ENCODE results near the gene HLA-DOA. TPM values are rescaled to one million over a fixed set of nuclear protein-coding genes. Genes with fewer than 3 reads are reported as not detected.

HLA-DOA gene
- total and polyA plus RNA-seq, 4 donors: 0.69 to 3.0 (median 1.6) TPM

- H3K36me3 ChIP-seq (ENCODE audit: control insufficient read depth in 4 of 4, insufficient read depth in 3 of 4, low read depth in 1 of 4, low read length in 3 of 4): no peaks in the 10 kb centered on the region
- H3K4me1 ChIP-seq (ENCODE audit: control insufficient read depth in 4 of 4, insufficient read depth in 4 of 4, low read length in 3 of 4): peaks cover 0 to 6% (median 2%) of the 10 kb centered on the region in 4 donors
- TF ChIP-seq NR2F2 (IDR thresholded peaks at IDR 0.05) (no peak), GABPA (IDR thresholded peaks at IDR 0.05 in 1 of 2, conservative IDR thresholded peaks at IDR 0.05 in 1 of 2) (no peak), SP1 (IDR thresholded peaks at IDR 0.05) (no peak), HNF4G (IDR thresholded peaks at IDR 0.05) (no peak)
- TF ChIP-seq, protein P1, sequence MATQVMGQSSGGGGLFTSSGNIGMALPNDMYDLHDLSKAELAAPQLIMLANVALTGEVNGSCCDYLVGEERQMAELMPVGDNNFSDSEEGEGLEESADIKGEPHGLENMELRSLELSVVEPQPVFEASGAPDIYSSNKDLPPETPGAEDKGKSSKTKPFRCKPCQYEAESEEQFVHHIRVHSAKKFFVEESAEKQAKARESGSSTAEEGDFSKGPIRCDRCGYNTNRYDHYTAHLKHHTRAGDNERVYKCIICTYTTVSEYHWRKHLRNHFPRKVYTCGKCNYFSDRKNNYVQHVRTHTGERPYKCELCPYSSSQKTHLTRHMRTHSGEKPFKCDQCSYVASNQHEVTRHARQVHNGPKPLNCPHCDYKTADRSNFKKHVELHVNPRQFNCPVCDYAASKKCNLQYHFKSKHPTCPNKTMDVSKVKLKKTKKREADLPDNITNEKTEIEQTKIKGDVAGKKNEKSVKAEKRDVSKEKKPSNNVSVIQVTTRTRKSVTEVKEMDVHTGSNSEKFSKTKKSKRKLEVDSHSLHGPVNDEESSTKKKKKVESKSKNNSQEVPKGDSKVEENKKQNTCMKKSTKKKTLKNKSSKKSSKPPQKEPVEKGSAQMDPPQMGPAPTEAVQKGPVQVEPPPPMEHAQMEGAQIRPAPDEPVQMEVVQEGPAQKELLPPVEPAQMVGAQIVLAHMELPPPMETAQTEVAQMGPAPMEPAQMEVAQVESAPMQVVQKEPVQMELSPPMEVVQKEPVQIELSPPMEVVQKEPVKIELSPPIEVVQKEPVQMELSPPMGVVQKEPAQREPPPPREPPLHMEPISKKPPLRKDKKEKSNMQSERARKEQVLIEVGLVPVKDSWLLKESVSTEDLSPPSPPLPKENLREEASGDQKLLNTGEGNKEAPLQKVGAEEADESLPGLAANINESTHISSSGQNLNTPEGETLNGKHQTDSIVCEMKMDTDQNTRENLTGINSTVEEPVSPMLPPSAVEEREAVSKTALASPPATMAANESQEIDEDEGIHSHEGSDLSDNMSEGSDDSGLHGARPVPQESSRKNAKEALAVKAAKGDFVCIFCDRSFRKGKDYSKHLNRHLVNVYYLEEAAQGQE (IDR thresholded peaks at IDR 0.05): no peak
- WGBS: 75% methylated on average over 6 of the region's 6 CpGs
- no peaks in the 10 kb centered on the region for H3K27me3 ChIP-seq (ENCODE audit: control insufficient read depth in 4 of 4, insufficient read depth in 4 of 4, low read length in 3 of 4)
- no peak overlapping the region for H3K9ac ChIP-seq (ENCODE audit: low read depth in 1 of 2, low read length in 2 of 2)
- H3K4me3 ChIP-seq (ENCODE audit: low read depth in 1 of 3, low read length in 3 of 3): no peak overlapping the region
- H3K27ac ChIP-seq (ENCODE audit: low read depth in 1 of 2, low read length in 2 of 2): no peak overlapping the region
- H3K9me3 ChIP-seq (ENCODE audit: control insufficient read depth in 4 of 4, low read length in 3 of 4): no peaks in the 10 kb centered on the region
- no peak for DNase-seq (ENCODE audit: low spot score)
Measured at GRCh38 chr6:33050014-33050810, 40.8 kb upstream of the HLA-DOA start.

DNA sequence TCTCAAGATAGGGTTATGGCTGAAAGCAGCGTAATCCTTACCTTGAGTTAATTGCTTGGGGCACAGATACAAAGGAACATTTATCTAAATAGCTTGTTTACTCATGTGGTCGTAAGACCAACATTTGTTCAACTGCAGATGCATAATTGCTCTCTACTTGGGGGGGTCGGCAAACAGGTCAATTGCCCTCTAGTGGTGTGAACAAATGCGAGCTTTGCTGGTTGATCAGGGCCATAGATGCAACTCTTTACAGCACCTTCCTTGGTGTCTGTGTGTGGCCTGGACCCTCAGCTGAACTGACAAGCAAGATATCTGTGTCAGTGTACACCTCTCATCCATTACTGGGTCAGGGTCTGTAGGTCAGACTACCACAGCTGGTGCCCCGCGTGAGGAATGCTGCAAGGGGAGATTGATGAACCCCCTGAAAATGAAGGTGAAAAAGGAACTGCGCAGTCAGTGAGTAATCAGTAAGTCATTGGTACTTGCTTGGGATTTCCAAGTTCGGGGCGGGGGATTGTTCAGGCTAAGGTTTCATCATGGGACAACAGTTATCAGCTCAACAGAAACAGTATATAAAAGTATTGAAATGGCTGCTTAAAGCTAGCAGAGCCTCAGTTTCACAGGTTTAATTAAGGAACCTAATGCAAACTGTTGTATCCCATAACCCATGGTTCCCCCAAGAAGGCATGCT, 40.1 kb upstream of the HLA-DOA start:
- no peak overlapping the region for H3K9ac ChIP-seq (ENCODE audit: low read depth in 1 of 2, low read length in 2 of 2)
- H3K36me3 ChIP-seq (ENCODE audit: control insufficient read depth in 4 of 4, insufficient read depth in 3 of 4, low read depth in 1 of 4, low read length in 3 of 4): no peaks in the 10 kb centered on the region
- H3K27ac ChIP-seq (ENCODE audit: low read depth in 1 of 2, low read length in 2 of 2): no peak overlapping the region
- peaks cover 0 to 6% (median 2%) of the 10 kb centered on the region in 4 donors for H3K4me1 ChIP-seq (ENCODE audit: control insufficient read depth in 4 of 4, insufficient read depth in 4 of 4, low read length in 3 of 4)
- H3K4me3 ChIP-seq (ENCODE audit: low read depth in 1 of 3, low read length in 3 of 3): no peak overlapping the region
- DNase-seq (ENCODE audit: low spot score): no peak
- no peaks in the 10 kb centered on the region for H3K9me3 ChIP-seq (ENCODE audit: control insufficient read depth in 4 of 4, low read length in 3 of 4)
- 73% methylated on average over 9 of the region's 9 CpGs for WGBS
- H3K27me3 ChIP-seq (ENCODE audit: control insufficient read depth in 4 of 4, insufficient read depth in 4 of 4, low read length in 3 of 4): no peaks in the 10 kb centered on the region
- TF ChIP-seq, protein P2, sequence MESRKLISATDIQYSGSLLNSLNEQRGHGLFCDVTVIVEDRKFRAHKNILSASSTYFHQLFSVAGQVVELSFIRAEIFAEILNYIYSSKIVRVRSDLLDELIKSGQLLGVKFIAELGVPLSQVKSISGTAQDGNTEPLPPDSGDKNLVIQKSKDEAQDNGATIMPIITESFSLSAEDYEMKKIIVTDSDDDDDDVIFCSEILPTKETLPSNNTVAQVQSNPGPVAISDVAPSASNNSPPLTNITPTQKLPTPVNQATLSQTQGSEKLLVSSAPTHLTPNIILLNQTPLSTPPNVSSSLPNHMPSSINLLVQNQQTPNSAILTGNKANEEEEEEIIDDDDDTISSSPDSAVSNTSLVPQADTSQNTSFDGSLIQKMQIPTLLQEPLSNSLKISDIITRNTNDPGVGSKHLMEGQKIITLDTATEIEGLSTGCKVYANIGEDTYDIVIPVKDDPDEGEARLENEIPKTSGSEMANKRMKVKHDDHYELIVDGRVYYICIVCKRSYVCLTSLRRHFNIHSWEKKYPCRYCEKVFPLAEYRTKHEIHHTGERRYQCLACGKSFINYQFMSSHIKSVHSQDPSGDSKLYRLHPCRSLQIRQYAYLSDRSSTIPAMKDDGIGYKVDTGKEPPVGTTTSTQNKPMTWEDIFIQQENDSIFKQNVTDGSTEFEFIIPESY (IDR thresholded peaks at IDR 0.05): no peak
- no peak for TF ChIP-seq NR2F2 (IDR thresholded peaks at IDR 0.05)
- no peak for TF ChIP-seq MAX (IDR thresholded peaks at IDR 0.05)
- no peak for TF ChIP-seq HNF4G (IDR thresholded peaks at IDR 0.05)
- no peak for TF ChIP-seq HNF4A (conservative IDR thresholded peaks at IDR 0.05)
- TF ChIP-seq, protein P1 (IDR thresholded peaks at IDR 0.05): no peak
- TF ChIP-seq CTCF (IDR thresholded peaks at IDR 0.05; ENCODE audit: low read depth, low read length, missing input control): peak; percentile 2
- no peak for TF ChIP-seq JUND (IDR thresholded peaks at IDR 0.05)

Measured in liver (tissue), 9 donors.